Cardiac septum (tissue), 1 donor: Measurements from ENCODE around the gene ADAM15. TPM values are rescaled to one million over a fixed set of nuclear protein-coding genes. Genes with fewer than 3 reads are reported as not detected.

Experiments
- DNase-seq: peaks from one replicate; pipeline ENCODE4 v3.0.0-alpha.2; 2020; ENCODE audit warnings: low spot score
- intact Hi-C: fragments of 100-400 bp; cut with DNase I; formaldehyde crosslinking; loops from one replicate; pipeline ENCODE4 v1.14.0; 2022
- total RNA-seq: library from RNA; stranded (reverse); fragmentation: NEBNext Ultra II Directional; extraction: Animal tissue kit (Norgen Biotek cat#: 25700); gene quantifications from one replicate; pipeline ENCODE4 v1.2.1, GENCODE V29; 2021
- donor health status: DM: no; HTN: no; CAD: no.

ADAM15 gene
- total RNA-seq, 1 donor from 2014 or later, result 69.9 TPM

- peak; percentile 90 for DNase-seq
- intact Hi-C loops, result no loop called here
Observed at GRCh38 chr1:155044812-155045657, 6.1 kb upstream of the ADAM15 start.

DNA sequence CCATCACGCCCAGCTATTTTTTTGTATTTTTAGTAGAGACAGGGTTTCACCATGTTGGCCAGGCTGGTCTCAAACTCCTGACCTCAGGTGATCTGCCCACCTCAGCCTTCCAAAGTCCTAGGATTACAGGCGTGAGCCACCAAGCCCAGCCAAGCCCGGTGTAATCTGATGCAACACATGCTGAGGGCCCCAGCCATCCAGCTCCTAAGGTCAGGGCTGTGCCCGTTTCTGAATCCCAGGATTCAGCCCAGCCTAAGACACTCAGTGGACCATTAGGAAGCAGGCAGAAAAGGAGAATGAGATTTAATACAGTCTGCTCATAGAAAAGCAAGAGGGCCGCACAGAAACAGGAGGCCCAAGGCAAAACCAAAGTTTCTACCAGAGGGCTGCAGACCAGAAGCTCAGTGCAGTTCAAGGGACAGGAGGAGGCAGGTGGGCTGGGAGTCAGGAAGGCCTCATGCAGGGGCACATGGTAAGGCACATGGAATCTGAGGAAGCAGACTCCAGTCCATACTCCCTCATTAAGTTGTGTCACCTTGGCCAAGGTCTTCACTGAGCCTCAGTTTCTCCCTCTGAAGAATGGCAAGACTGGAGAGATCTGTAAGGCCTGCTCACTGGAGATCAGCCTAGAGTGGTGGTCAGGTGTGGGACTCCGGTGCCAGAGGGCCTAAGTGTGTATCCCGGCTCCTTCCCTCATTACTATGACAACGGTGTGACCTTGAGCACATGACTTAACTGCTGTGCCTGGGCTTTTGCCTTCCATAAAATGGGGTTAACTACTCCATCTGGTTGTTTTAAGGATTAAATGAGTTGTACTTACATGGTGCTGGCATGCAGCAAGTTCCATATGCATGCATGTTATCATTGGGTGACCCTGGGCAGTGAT lies 2.4 kb upstream of the ADAM15 start:
- DNase-seq, result no peak
- intact Hi-C loops, result no loop called here

- no peak for DNase-seq
- intact Hi-C loops, result loop anchor here (2.0 to 5.0 kb wide), 3 partner anchors 35 to 87 kb away; partner anchors contain the start of genes SLC50A1 and ZBTB7B
Observed at GRCh38 chr1:155049651-155050559, 1.2 kb upstream of the ADAM15 start.

DNA sequence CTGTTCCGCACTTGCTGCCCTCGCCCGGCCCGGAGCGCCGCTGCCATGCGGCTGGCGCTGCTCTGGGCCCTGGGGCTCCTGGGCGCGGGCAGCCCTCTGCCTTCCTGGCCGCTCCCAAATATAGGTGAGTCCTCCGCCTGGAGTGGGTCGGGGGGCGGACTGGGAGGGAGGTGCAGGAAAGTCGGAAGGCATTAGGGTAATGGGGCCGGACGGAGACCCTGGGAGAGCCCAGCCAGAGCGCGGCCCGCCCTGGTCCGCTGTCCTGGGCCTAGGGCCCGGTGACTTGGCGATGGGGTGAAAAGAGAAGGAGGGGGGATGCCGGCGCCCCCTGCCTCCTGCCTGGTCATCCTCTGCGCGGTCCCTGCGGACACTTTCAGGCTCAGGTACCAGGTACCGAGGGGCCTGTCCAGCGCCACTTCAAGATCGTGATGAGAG lies 243 bp downstream of the ADAM15 start:
- intact Hi-C loops, result loop anchor here (2.0 to 5.0 kb wide), 3 partner anchors 33 to 86 kb away; partner anchors contain the start of genes SLC50A1 and ZBTB7B
- no peak for DNase-seq

DNA sequence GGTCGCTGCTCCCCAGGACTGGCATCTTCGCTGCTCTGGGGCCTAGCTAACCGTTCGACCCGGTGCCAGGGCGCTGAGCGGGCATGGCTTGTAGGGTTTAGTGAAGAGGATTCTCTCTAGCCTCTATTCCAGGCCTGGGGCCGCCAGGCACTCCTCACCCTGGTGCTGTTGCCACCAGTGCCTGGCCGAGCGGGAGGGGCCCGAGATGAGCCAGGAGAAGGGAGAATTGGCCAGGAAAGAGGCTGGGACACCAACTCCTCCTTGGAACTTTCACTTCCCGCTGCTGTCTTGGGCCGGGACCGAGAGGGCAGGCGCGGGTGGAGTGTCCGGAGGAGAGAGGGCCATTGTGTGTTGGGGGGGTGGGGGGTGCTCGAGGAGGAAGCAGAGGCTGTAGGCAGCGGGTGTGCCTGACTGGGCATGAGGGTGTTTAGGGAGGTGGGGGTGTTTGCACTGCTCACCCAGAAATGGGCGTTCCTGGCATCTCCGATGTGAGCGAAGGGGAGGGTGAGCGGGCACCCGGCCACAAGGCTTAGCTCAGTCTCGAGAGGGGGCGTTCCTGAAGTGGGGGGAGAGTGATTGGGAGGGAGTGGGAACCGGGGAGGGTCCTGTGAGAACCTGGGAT lies 772 bp downstream of the ADAM15 start:
- DNase-seq, result peak; percentile 85
- intact Hi-C loops, result loop anchor here (2.0 to 5.0 kb wide), 3 partner anchors 33 to 85 kb away; partner anchors contain the start of genes SLC50A1 and ZBTB7B

GRCh38 chr1:155052439-155053395 lies 1.6 kb downstream of the ADAM15 start:
- intact Hi-C loops, result loop anchor here (5.0 kb wide), 1 partner anchor 85 kb away; the partner anchor contains the start of gene SLC50A1
- DNase-seq, result peak; percentile 83

- intact Hi-C loops, result loop anchor here (5.0 kb wide), 1 partner anchor 84 kb away; the partner anchor contains the start of gene SLC50A1
Observed at GRCh38 chr1:155053531-155054105, 2.5 kb downstream of the ADAM15 start.

GRCh38 chr1:155057104-155057503 lies 6.0 kb downstream of the ADAM15 start:
- no peak for DNase-seq
- intact Hi-C loops, result no loop called here

More at GRCh38 chr1:155053531-155054105, 2.5 kb downstream of the ADAM15 start:
- no peak for DNase-seq

GRCh38 chr1:155057788-155058211 lies 6.7 kb downstream of the ADAM15 start:
- no peak for DNase-seq
- intact Hi-C loops, result no loop called here

DNA sequence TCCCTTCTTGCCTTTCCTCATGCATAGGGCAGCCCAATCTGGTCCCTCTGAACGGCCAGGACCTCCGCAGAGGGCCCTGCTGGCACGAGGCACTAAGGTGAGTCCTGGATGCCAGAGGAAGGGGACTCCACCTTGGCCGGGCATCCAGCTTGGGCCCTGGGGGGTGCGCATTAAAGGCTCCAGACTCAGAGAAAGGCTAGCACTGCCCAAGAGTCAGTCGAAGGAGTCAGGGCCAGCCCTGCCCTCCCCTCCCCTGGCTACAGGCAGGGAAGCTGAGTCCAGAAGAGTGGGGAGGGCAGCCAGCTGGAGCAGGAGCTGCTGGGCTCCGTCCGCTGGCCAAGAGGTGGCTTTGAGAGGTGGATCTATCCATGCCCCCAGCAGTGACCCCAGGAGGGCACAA lies 9.6 kb downstream of the ADAM15 start:
- intact Hi-C loops, result loop anchor here (2.0 to 5.0 kb wide), 2 partner anchors 14 to 43 kb away; no protein-coding TSS in a partner anchor
- no peak for DNase-seq

GRCh38 chr1:155061381-155062150 lies 10.4 kb downstream of the ADAM15 start:
- intact Hi-C loops, result loop anchor here (2.0 to 5.0 kb wide), 2 partner anchors 15 to 44 kb away; no protein-coding TSS in a partner anchor
- DNase-seq, result peak; percentile 92

DNA sequence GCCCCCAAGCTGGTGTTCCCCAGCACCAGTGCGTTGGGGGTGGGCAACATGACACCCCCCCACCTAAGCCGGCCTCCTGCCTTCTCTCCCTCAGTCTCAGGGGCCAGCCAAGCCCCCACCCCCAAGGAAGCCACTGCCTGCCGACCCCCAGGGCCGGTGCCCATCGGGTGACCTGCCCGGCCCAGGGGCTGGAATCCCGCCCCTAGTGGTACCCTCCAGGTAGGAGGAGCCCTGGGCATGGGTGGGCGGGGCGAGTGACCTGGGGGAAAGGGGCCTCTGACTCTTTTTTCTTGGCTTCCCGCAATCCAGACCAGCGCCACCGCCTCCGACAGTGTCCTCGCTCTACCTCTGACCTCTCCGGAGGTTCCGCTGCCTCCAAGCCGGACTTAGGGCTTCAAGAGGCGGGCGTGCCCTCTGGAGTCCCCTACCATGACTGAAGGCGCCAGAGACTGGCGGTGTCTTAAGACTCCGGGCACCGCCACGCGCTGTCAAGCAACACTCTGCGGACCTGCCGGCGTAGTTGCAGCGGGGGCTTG lies 11.1 kb downstream of the ADAM15 start:
- DNase-seq, result no peak
- intact Hi-C loops, result loop anchor here (5.0 kb wide), 1 partner anchor 45 kb away; no protein-coding TSS in a partner anchor

GRCh38 chr1:155062702-155063411 lies 11.7 kb downstream of the ADAM15 start:
- intact Hi-C loops, result loop anchor here (1.0 to 5.0 kb wide), 2 partner anchors 21 to 46 kb away; no protein-coding TSS in a partner anchor
- DNase-seq, result no peak

DNA sequence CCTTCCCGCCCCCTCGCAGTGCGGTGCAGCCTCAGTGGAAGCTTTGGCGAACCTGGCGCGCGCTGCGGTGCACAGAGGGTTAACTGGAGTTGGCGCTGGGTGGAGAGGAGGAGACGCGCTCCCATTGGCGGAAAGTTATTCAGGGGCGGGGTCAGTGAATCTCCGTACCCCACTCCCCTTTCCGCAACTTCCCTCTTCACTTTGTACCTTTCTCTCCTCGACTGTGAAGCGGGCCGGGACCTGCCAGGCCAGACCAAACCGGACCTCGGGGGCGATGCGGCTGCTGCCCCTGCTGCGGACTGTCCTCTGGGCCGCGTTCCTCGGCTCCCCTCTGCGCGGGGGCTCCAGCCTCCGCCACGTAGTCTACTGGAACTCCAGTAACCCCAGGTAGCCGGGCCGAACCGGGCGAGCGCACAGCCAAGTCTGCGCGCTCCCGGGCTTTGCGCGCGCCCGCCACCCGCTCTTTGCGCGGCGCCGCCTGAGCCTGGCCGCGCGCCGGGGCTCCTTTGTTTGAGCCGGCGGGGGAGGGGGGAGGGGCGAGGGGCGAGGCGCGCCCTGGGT lies 12.5 kb downstream of the ADAM15 start, which contains the start of gene EFNA4:
Gene EFNA4 (plus strand): TSS at position 191 of the 561 bp plus-strand sequence. CDS start 84 bp downstream, at position 275.
- DNase-seq, result peak; percentile 94
- intact Hi-C loops, result loop anchor here (1.0 to 5.0 kb wide), 2 partner anchors 21 to 46 kb away; no protein-coding TSS in a partner anchor
